HCT116 (cell line): ENCODE measurements around the gene METRN. TPM values are rescaled to one million over a fixed set of nuclear protein-coding genes. Genes with fewer than 3 reads are reported as not detected.

Experiments used
- ATAC-seq: fragments of 200-7000 bp; cut with Tn5 transposase; 2 replicates; pipeline ENCODE4 v1.9.1; 2020; ENCODE audit warnings: mild to moderate bottlenecking, moderate library complexity
- BruUV-seq: library from RNA; stranded (reverse); fragments of 400-500 nt; replicated peaks from 2 replicates; lab custom pipeline; 2021; lab: Mats Ljungman, UMichigan
- CTCF ChIA-PET: fragments of 300-600 bp; sonication (Branson Sonifier 250); formaldehyde crosslinking; loops from one replicate; lab custom pipeline; 2021; ENCODE audit warnings: antibody characterized with exemption; lab: Charles Lee
- POLR2A ChIA-PET: fragments of 300-600, 350-600 bp; sonication (Branson Sonifier 250); formaldehyde crosslinking; loops from one replicate; lab custom pipeline; 2021; ENCODE audit warnings: antibody characterized with exemption; lab: Charles Lee
- RAD21 ChIA-PET, 2 experiments: fragments of 300-600 bp; sonication (Branson Sonifier 250); formaldehyde crosslinking; loops; one replicate each; lab custom pipeline; 2023; ENCODE audit warnings: low total read pairs in 2 of 2; ENCODE audit not compliant: uncharacterized antibody in 2 of 2, unreplicated experiment in 2 of 2, low non-redundant PET in 1 of 2; lab: Charles Lee
- DNase-seq: peaks from one replicate; pipeline ENCODE4 v3.0.0-alpha.2; 2010; ENCODE audit warnings: low read depth, low spot score
- H2AFZ ChIP-seq: fragments of 200-600 bp; shearing (Covaris generic), sonication (generic); 2 replicates; pipeline ENCODE4 v1.6.1; 2017; ENCODE audit warnings: low read depth, mixed run types, mixed read lengths, antibody characterized with exemption, low read length; ENCODE audit not compliant: poor library complexity, severe bottlenecking
- H3K27ac ChIP-seq: 2 replicates; pipeline ENCODE4 v1.5.1; 2012; ENCODE audit warnings: low read depth, low read length
- H3K27me3 ChIP-seq: fragments of 200-600 bp; sonication (generic); 2 replicates; pipeline ENCODE4 v1.6.1; 2016; ENCODE audit warnings: mixed run types, low read length, mixed read lengths; ENCODE audit not compliant: insufficient read depth
- H3K36me3 ChIP-seq, 2 experiments: fragments of 200-500 bp in 1 of 2; fragments of 200-600 bp in 1 of 2; sonication (Bioruptor generic) in 1 of 2; sonication (generic) in 1 of 2; 2 replicates each; pipeline versions ENCODE4 v1.5.1 to v1.6.1; 2014 to 2016; ENCODE audit warnings: low read length in 2 of 2, inconsistent platforms in 1 of 2, mixed read lengths in 1 of 2, mixed run types in 1 of 2; ENCODE audit not compliant: insufficient read depth in 2 of 2, control insufficient read depth in 1 of 2
- H3K4me1 ChIP-seq, 2 experiments: fragments of 200-600 bp in 1 of 2; sonication (generic) in 1 of 2; 2 replicates each; pipeline versions ENCODE4 v1.5.1 to v1.6.1; 2012 to 2017; ENCODE audit warnings: low read length in 2 of 2, inconsistent platforms in 1 of 2, mild to moderate bottlenecking in 1 of 2, mixed read lengths in 1 of 2, mixed run types in 1 of 2, moderate library complexity in 1 of 2; ENCODE audit not compliant: insufficient read depth in 2 of 2, control insufficient read depth in 1 of 2
- H3K4me2 ChIP-seq: fragments of 200-600 bp; sonication (generic); 2 replicates; pipeline ENCODE4 v1.6.1; 2017; ENCODE audit warnings: mixed run types, low read length, mixed read lengths
- H3K4me3 ChIP-seq, 2 experiments: fragments of 200-600 bp in 1 of 2; sonication (generic) in 1 of 2; replicated peaks in 1 of 2; 2 replicates each; pipeline ENCODE4 v1.5.1; 2011 to 2016; ENCODE audit warnings: low read length in 2 of 2, control low read depth in 1 of 2, low read depth in 1 of 2, mild to moderate bottlenecking in 1 of 2, mixed read lengths in 1 of 2, mixed run types in 1 of 2
- H3K79me2 ChIP-seq: fragments of 200-600 bp; sonication (generic); 2 replicates; pipeline ENCODE4 v1.6.1; 2017; ENCODE audit warnings: mild to moderate bottlenecking, mixed run types, low read length, moderate library complexity, mixed read lengths; ENCODE audit not compliant: insufficient read depth
- H3K9ac ChIP-seq: fragments of 200-600 bp; sonication (generic); 2 replicates; pipeline ENCODE4 v1.6.1; 2016; ENCODE audit warnings: low read length, mixed read lengths
- H3K9me2 ChIP-seq: fragments of 200-600 bp; sonication (generic), shearing (Covaris generic); 2 replicates; pipeline ENCODE4 v1.6.1; 2017; ENCODE audit warnings: mixed run types, mild to moderate bottlenecking, moderate library complexity; ENCODE audit not compliant: insufficient read depth
- H3K9me3 ChIP-seq, 2 experiments: fragments of 200-500 bp in 1 of 2; fragments of 200-600 bp in 1 of 2; sonication (Bioruptor generic) in 1 of 2; sonication (generic) in 1 of 2; 2 replicates each; pipeline ENCODE4 v1.6.1; 2014 to 2017; ENCODE audit warnings: low read length in 2 of 2, mixed read lengths in 2 of 2, inconsistent platforms in 1 of 2, low read depth in 1 of 2, mild to moderate bottlenecking in 1 of 2, mixed run types in 1 of 2, moderate library complexity in 1 of 2; ENCODE audit not compliant: control insufficient read depth in 1 of 2, insufficient read depth in 1 of 2
- H4K20me1 ChIP-seq: fragments of 200-600 bp; sonication (generic), shearing (Covaris generic); 2 replicates; pipeline ENCODE4 v1.6.1; 2017; ENCODE audit warnings: mixed run types, mild to moderate bottlenecking, moderate library complexity; ENCODE audit not compliant: insufficient read depth
- CEBPB ChIP-seq: IDR thresholded peaks from 2 replicates; pipeline ENCODE4 v1.6.1; 2012; ENCODE audit warnings: low read depth
- EGR1 ChIP-seq: IDR thresholded peaks from 2 replicates; pipeline ENCODE4 v1.6.1; 2012; ENCODE audit warnings: low read depth
- EZH2phosphoT487 ChIP-seq: fragments of 200-600 bp; IDR thresholded peaks from 2 replicates; pipeline ENCODE4 v1.6.1; 2018; ENCODE audit warnings: antibody characterized with exemption, borderline replicate concordance
- JUND ChIP-seq: IDR thresholded peaks from 2 replicates; pipeline ENCODE4 v1.6.1; 2012
- POLR2A ChIP-seq: IDR thresholded peaks from 2 replicates; pipeline ENCODE4 v1.7.0; 2011; ENCODE audit warnings: borderline replicate concordance; ENCODE audit not compliant: insufficient read depth, insufficient read length; ENCODE audit errors: extremely low read depth
- POLR2AphosphoS5 ChIP-seq: IDR thresholded peaks from 2 replicates; pipeline ENCODE4 v1.6.1; 2011; ENCODE audit warnings: mild to moderate bottlenecking, low read depth, low read length, moderate library complexity
- RAD21 ChIP-seq: IDR thresholded peaks from 2 replicates; pipeline ENCODE4 v1.6.1; 2012; ENCODE audit warnings: low read depth, mild to moderate bottlenecking
- SIN3A ChIP-seq: IDR thresholded peaks from 2 replicates; pipeline ENCODE4 v1.6.1; 2012; ENCODE audit warnings: low read depth
- intact Hi-C: fragments of 100-400 bp; cut with micrococcal nuclease; formaldehyde crosslinking; loops from 2 replicates; pipeline ENCODE4 v1.10.0; 2022
- total RNA-seq: library from RNA; stranded (reverse); gene quantifications from one replicate; pipeline ENCODE4 v1.2.1, GENCODE V29; 2021; ENCODE audit not compliant: unreplicated experiment

METRN gene
- total RNA-seq, 1 experiment from 2014 or later: 193 TPM

DNA sequence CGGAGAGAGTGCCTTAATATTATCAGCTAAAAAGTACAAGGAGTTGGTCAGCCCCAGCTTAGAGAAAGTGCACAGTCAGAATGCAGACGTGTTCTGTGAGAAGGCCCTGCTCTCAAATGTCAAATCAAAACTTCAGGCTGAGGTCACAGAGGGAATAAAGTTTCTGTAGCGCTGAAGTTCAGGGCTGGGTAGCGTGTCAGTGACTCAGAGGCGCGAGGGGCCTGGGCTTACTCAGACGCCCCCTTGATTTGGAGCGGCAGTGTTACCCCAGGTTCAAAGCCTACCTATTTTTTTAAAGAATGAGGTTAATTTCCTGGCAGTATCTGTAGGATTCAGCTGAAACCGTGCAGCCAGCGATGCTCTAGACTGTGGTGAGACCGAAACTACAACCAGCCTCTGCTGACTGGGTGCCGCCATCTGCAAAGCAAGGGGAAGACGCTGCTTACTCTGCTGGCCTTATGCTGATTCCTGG is 21.1 kb downstream of the METRN start:
- Histone ChIP-seq H3K9me3 (no peaks in the 10 kb centered on the region), H3K79me2 (peaks cover 12% of the 10 kb centered on the region; the same call in 1 of the 2 replicates), H3K9ac (no peak overlapping the region), H3K4me1 (peaks cover 5 to 9% of the 10 kb centered on the region in 2 experiments), H3K4me2 (no peak overlapping the region), H4K20me1 (no peaks in the 10 kb centered on the region), H3K36me3 (peaks cover 6 to 18% of the 10 kb centered on the region in 2 experiments), H3K4me3 (no peak overlapping the region), H3K27ac (no peak overlapping the region), H3K9me2 (no peaks in the 10 kb centered on the region), H2AFZ (no peak overlapping the region), H3K27me3 (no peaks in the 10 kb centered on the region)
- no TSS peak for BruUV-seq
- DNase-seq (no peak), ATAC-seq (no peak)
- no peak for TF ChIP-seq JUND
- TF ChIP-seq CEBPB: no peak
- no peak for TF ChIP-seq EGR1
- TF ChIP-seq POLR2AphosphoS5: no peak
- no peak for TF ChIP-seq RAD21
- intact Hi-C loops: no loop called here
- ChIA-PET POLR2A (no interaction called here), RAD21 (no interaction called here), CTCF (no interaction called here)

DNA sequence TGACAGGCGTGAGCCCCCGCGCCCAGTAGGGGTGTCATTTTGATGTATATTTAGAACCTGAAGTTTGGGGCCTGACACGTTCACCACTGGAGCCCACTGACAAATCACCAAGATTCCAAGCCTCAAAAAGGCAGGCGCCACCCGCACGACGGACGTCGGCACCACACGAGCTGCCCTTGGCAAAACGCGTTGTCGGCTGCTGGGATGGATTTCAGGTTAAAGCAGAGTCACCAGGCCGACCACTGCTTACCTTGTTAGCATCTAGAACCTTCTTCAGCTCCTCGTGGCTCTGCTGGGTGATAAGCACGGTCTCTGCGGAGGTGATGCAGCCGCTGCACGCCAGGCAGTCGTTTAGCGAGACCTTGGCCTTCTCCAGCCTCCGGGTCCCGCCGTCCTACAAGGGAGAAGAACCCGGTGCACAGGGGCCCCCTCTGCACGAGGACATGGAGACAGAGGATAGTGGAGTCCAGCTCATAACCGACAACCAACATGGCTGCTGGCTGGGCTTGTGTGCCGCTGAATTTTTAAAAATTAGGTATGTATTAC is 22.1 kb downstream of the METRN start:
- ChIA-PET CTCF (no interaction called here), RAD21 (no interaction called here), POLR2A (no interaction called here)
- Histone ChIP-seq H3K27ac (no peak overlapping the region; the same call in 1 of the 2 replicates), H3K4me2 (no peak overlapping the region), H3K9me2 (no peaks in the 10 kb centered on the region), H2AFZ (no peak overlapping the region), H3K36me3 (peaks cover 6 to 18% of the 10 kb centered on the region in 2 experiments), H3K4me3 (no peak overlapping the region), H3K27me3 (no peaks in the 10 kb centered on the region), H3K9ac (no peak overlapping the region), H4K20me1 (no peaks in the 10 kb centered on the region), H3K9me3 (no peaks in the 10 kb centered on the region), H3K4me1 (peaks cover 5 to 16% of the 10 kb centered on the region in 2 experiments), H3K79me2 (peaks cover 12% of the 10 kb centered on the region; the same call in 1 of the 2 replicates)
- intact Hi-C loops: no loop called here
- ATAC-seq (no peak), DNase-seq (no peak)
- no peak for TF ChIP-seq EGR1
- TF ChIP-seq EZH2phosphoT487: no peak
- no peak for TF ChIP-seq JUND
- TF ChIP-seq SIN3A: no peak
- TF ChIP-seq CEBPB: no peak
- no peak for TF ChIP-seq POLR2A
- BruUV-seq: no TSS peak
